ENCODE results near the gene PTPRK. TPM values are rescaled to one million over a fixed set of nuclear protein-coding genes. Genes with fewer than 3 reads are reported as not detected.

Gene PTPRK
- total and polyA plus RNA-seq, 5 experiments from 2014 or later, result 3.7 to 7.5 (median 6.3) TPM

GRCh38 chr6:128188678-128189077 is 331.7 kb downstream of the PTPRK start:
- no peaks in the 10 kb centered on the region for H3K4me1 Mint-ChIP-seq
- DNase-seq (no peak), ATAC-seq (no peak)
- H3K27me3 Mint-ChIP-seq, result no peaks in the 10 kb centered on the region
- no peak overlapping the region for H3K4me3 Mint-ChIP-seq
- H3K27ac Mint-ChIP-seq, result no peak overlapping the region
- H3K9me3 Mint-ChIP-seq, result no peaks in the 10 kb centered on the region
- POLR2A ChIA-PET, result interaction anchor here (0.6 kb wide), 1 partner anchor 366 kb away, joined by 4 read pairs; no protein-coding TSS in a partner anchor
- H3K36me3 Mint-ChIP-seq, result peaks cover 0 to 9% (median 8%) of the 10 kb centered on the region in 3 donors

- H3K27me3 Mint-ChIP-seq, result no peaks in the 10 kb centered on the region
- H3K9me3 Mint-ChIP-seq, result no peaks in the 10 kb centered on the region
- H3K4me3 Mint-ChIP-seq, result no peak overlapping the region
- DNase-seq (no peak), ATAC-seq (no peak)
- peaks cover 0 to 13% (median 8%) of the 10 kb centered on the region in 3 donors for H3K36me3 Mint-ChIP-seq
- no peak overlapping the region for H3K27ac Mint-ChIP-seq
- no peaks in the 10 kb centered on the region for H3K4me1 Mint-ChIP-seq
- POLR2A ChIA-PET, result no interaction called here
These were observed 333.7 kb downstream of the PTPRK start for GRCh38 chr6:128186729-128187128.

- ATAC-seq (no peak), DNase-seq (no peak)
- peaks cover 5 to 19% (median 17%) of the 10 kb centered on the region in 4 donors for H3K4me1 Mint-ChIP-seq
- peaks cover 0 to 13% (median 8%) of the 10 kb centered on the region in 3 donors for H3K36me3 Mint-ChIP-seq
- H3K27me3 Mint-ChIP-seq, result no peaks in the 10 kb centered on the region
- no peak overlapping the region for H3K4me3 Mint-ChIP-seq
- H3K27ac Mint-ChIP-seq, result no peak overlapping the region
- POLR2A ChIA-PET, result no interaction called here
- H3K9me3 Mint-ChIP-seq, result no peaks in the 10 kb centered on the region
These were observed 340.4 kb downstream of the PTPRK start for GRCh38 chr6:128179876-128180438.

GRCh38 chr6:128174724-128175123 is 345.7 kb downstream of the PTPRK start:
- Mint-ChIP-seq H3K4me3 (no peak overlapping the region), H3K36me3 (no peaks in the 10 kb centered on the region), H3K27me3 (no peaks in the 10 kb centered on the region), H3K9me3 (no peaks in the 10 kb centered on the region), H3K4me1 (peaks cover 6 to 19% (median 12%) of the 10 kb centered on the region in 4 donors), H3K27ac (no peak overlapping the region)
- ATAC-seq, result no peak
- POLR2A ChIA-PET, result no interaction called here
- DNase-seq, result no peak

GRCh38 chr6:128172752-128173682 is 347.4 kb downstream of the PTPRK start:
- Mint-ChIP-seq H3K27ac (no peak overlapping the region), H3K4me1 (peaks cover 6 to 17% (median 11%) of the 10 kb centered on the region in 4 donors), H3K9me3 (no peaks in the 10 kb centered on the region), H3K27me3 (no peaks in the 10 kb centered on the region), H3K36me3 (peaks cover 0 to 4% (median 0%) of the 10 kb centered on the region in 3 donors), H3K4me3 (no peak overlapping the region)
- no peak for DNase-seq
- POLR2A ChIA-PET, result no interaction called here
- ATAC-seq, result no peak

GRCh38 chr6:128172081-128172480 is 348.3 kb downstream of the PTPRK start:
- Mint-ChIP-seq H3K4me1 (peaks cover 6 to 16% (median 12%) of the 10 kb centered on the region in 4 donors), H3K27me3 (no peaks in the 10 kb centered on the region), H3K27ac (no peak overlapping the region), H3K9me3 (no peaks in the 10 kb centered on the region), H3K36me3 (peaks cover 0 to 5% (median 0%) of the 10 kb centered on the region in 3 donors), H3K4me3 (no peak overlapping the region)
- ATAC-seq (no peak), DNase-seq (no peak)
- POLR2A ChIA-PET, result no interaction called here

- H3K4me1 Mint-ChIP-seq, result peaks cover 3 to 9% (median 6%) of the 10 kb centered on the region in 4 donors
- no peak for ATAC-seq
These were observed 349.2 kb downstream of the PTPRK start for GRCh38 chr6:128171182-128171581.

GRCh38 chr6:128168244-128168643 is 352.2 kb downstream of the PTPRK start:
- H3K36me3 Mint-ChIP-seq, result peaks cover 0 to 5% (median 0%) of the 10 kb centered on the region in 3 donors
- no peak overlapping the region for H3K27ac Mint-ChIP-seq
- ATAC-seq (no peak), DNase-seq (no peak)
- no peaks in the 10 kb centered on the region for H3K27me3 Mint-ChIP-seq
- H3K4me1 Mint-ChIP-seq, result peaks cover 0 to 9% (median 6%) of the 10 kb centered on the region in 4 donors
- H3K9me3 Mint-ChIP-seq, result no peaks in the 10 kb centered on the region
- POLR2A ChIA-PET, result no interaction called here
- no peak overlapping the region for H3K4me3 Mint-ChIP-seq

More at GRCh38 chr6:128171182-128171581, 349.2 kb downstream of the PTPRK start:
- H3K36me3 Mint-ChIP-seq, result peaks cover 0 to 5% (median 0%) of the 10 kb centered on the region in 3 donors
- no peak overlapping the region for H3K27ac Mint-ChIP-seq
- POLR2A ChIA-PET, result no interaction called here
- H3K9me3 Mint-ChIP-seq, result no peaks in the 10 kb centered on the region
- no peak overlapping the region for H3K4me3 Mint-ChIP-seq
- no peak for DNase-seq
- no peaks in the 10 kb centered on the region for H3K27me3 Mint-ChIP-seq

GRCh38 chr6:128167552-128167951 is 352.8 kb downstream of the PTPRK start:
- ATAC-seq (no peak), DNase-seq (no peak)
- Mint-ChIP-seq H3K36me3 (peaks cover 0 to 5% (median 0%) of the 10 kb centered on the region in 3 donors), H3K4me3 (no peak overlapping the region), H3K9me3 (no peaks in the 10 kb centered on the region), H3K27me3 (no peaks in the 10 kb centered on the region), H3K27ac (no peak overlapping the region), H3K4me1 (peaks cover 0 to 9% (median 6%) of the 10 kb centered on the region in 4 donors)
- POLR2A ChIA-PET, result no interaction called here

GRCh38 chr6:128164254-128164653 is 356.1 kb downstream of the PTPRK start:
- POLR2A ChIA-PET, result no interaction called here
- H3K27me3 Mint-ChIP-seq, result no peaks in the 10 kb centered on the region
- peaks cover 0 to 5% (median 0%) of the 10 kb centered on the region in 3 donors for H3K36me3 Mint-ChIP-seq
- no peaks in the 10 kb centered on the region for H3K9me3 Mint-ChIP-seq
- H3K4me1 Mint-ChIP-seq, result peaks cover 0 to 5% (median 1%) of the 10 kb centered on the region in 4 donors
- H3K4me3 Mint-ChIP-seq, result no peak overlapping the region
- no peak for ATAC-seq
- DNase-seq, result no peak
- peak overlapping the region in 1 of 10 donors; percentile 9 for H3K27ac Mint-ChIP-seq

- Mint-ChIP-seq H3K4me1 (peaks cover 0 to 10% (median 1%) of the 10 kb centered on the region in 4 donors), H3K9me3 (no peaks in the 10 kb centered on the region), H3K27ac (no peak overlapping the region), H3K4me3 (no peak overlapping the region), H3K27me3 (no peaks in the 10 kb centered on the region), H3K36me3 (no peaks in the 10 kb centered on the region)
- POLR2A ChIA-PET, result no interaction called here
- no peak for ATAC-seq
- DNase-seq, result no peak
These were observed 358.0 kb downstream of the PTPRK start for GRCh38 chr6:128162423-128162822.

GRCh38 chr6:128161839-128162238 is 358.6 kb downstream of the PTPRK start:
- DNase-seq, result no peak
- Mint-ChIP-seq H3K4me1 (peaks cover 0 to 13% (median 1%) of the 10 kb centered on the region in 4 donors), H3K27ac (no peak overlapping the region), H3K4me3 (no peak overlapping the region), H3K36me3 (no peaks in the 10 kb centered on the region), H3K27me3 (no peaks in the 10 kb centered on the region), H3K9me3 (no peaks in the 10 kb centered on the region)
- POLR2A ChIA-PET, result no interaction called here
- ATAC-seq, result no peak

- peaks cover 0 to 13% (median 3%) of the 10 kb centered on the region in 4 donors for H3K4me1 Mint-ChIP-seq
- no peak for ATAC-seq
- POLR2A ChIA-PET, result no interaction called here
These were observed 359.1 kb downstream of the PTPRK start for GRCh38 chr6:128161263-128161662.

More at GRCh38 chr6:128161263-128161662, 359.1 kb downstream of the PTPRK start:
- H3K4me3 Mint-ChIP-seq, result no peak overlapping the region
- DNase-seq, result no peak
- no peak overlapping the region for H3K27ac Mint-ChIP-seq
- H3K36me3 Mint-ChIP-seq, result no peaks in the 10 kb centered on the region
- no peaks in the 10 kb centered on the region for H3K9me3 Mint-ChIP-seq
- no peaks in the 10 kb centered on the region for H3K27me3 Mint-ChIP-seq
